Measurements from ENCODE around the gene TAF6. TPM values are rescaled to one million over a fixed set of nuclear protein-coding genes. Genes with fewer than 3 reads are reported as not detected.

Gene TAF6
- total and polyA plus RNA-seq, 9 of the 15 experiments (the other 6 are each of a cell fraction or from before 2014, with no cell fraction given): 0.78 to 78.7 (median 21.3) TPM

DNA sequence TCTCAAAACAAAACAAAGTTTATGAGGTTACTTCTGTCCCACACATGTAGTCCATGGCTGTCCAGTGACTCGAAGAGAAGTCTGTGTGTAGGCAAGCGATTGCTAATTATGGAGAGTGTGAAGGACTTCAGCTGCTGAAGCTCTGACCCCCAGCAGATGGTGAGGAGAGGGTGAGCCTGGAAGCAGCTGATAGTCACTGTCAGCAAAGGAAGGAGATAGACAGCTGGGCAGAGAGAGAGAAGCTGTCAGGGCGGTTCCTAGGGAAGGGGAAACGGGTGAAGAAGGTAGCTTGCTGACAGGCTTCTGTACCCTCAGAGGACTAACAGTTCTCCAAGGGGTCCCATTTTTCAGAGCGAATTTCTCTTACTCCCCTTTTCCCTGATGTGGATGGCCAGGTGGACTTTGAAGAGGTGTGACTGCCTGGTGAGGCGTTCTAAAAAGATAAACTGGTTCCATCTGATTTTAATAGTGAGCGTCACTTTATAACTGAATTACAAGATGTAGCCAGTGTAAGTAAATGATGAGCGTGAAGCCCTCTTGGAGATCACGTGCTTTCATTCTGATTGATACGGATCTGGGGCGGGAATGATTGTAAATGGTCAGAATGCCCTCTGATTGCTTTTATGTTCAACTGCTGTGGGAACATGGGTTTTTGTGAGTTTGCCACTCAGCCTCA, 57.5 kb downstream of the TAF6 start (continued):
- TF ChIP-seq ARID1B (IDR thresholded peaks at IDR 0.05) (peak; percentile 87), ZNF174 (CRISPR knock-in tag; IDR thresholded peaks at IDR 0.05) (no peak), ZNF316 (IDR thresholded peaks at IDR 0.05) (no peak), BMI1 (IDR thresholded peaks at IDR 0.05; ENCODE audit: low read length) (no peak), CTBP1 (IDR thresholded peaks at IDR 0.05; ENCODE audit: borderline replicate concordance) (no peak), RB1 (IDR thresholded peaks at IDR 0.05; ENCODE audit: low read depth) (no peak), PRPF4 (IDR thresholded peaks at IDR 0.05; ENCODE audit: insufficient read depth, low read depth, low read length, poor library complexity, severe bottlenecking) (no peak), HDAC2 (IDR thresholded peaks at IDR 0.05) (no peak), FOXJ3 (CRISPR knock-in tag; IDR thresholded peaks at IDR 0.05) (no peak), SAFB (IDR thresholded peaks at IDR 0.05; ENCODE audit: borderline replicate concordance, low read depth, low read length) (no peak), GTF2B (IDR thresholded peaks at IDR 0.05; ENCODE audit: extremely low read depth, insufficient read length) (no peak), ZNF589 (CRISPR knock-in tag; IDR thresholded peaks at IDR 0.05; ENCODE audit: low read depth) (no peak), ZNF165 (CRISPR knock-in tag; IDR thresholded peaks at IDR 0.05; ENCODE audit: borderline replicate concordance) (no peak), MCM2 (IDR thresholded peaks at IDR 0.05; ENCODE audit: low read depth) (no peak), ZBED1 (IDR thresholded peaks at IDR 0.05) (no peak), TFE3 (CRISPR knock-in tag; IDR thresholded peaks at IDR 0.05) (no peak), MEIS2 (IDR thresholded peaks at IDR 0.05; ENCODE audit: partially characterized antibody) (peak; percentile 53), ZNF407 (IDR thresholded peaks at IDR 0.05; ENCODE audit: low read depth) (peak; percentile 49; the same call in 1 of the 2 replicates)
- TF ChIP-seq, protein P1, sequence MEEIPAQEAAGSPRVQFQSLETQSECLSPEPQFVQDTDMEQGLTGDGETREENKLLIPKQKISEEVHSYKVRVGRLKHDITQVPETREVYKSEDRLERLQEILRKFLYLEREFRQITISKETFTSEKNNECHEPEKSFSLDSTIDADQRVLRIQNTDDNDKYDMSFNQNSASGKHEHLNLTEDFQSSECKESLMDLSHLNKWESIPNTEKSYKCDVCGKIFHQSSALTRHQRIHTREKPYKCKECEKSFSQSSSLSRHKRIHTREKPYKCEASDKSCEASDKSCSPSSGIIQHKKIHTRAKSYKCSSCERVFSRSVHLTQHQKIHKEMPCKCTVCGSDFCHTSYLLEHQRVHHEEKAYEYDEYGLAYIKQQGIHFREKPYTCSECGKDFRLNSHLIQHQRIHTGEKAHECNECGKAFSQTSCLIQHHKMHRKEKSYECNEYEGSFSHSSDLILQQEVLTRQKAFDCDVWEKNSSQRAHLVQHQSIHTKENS (CRISPR knock-in tag; IDR thresholded peaks at IDR 0.05): no peak

Data from K562 (cell line).